Transverse colon (tissue), 4 donors: ENCODE results near the gene COL19A1. TPM values are rescaled to one million over a fixed set of nuclear protein-coding genes. Genes with fewer than 3 reads are reported as not detected.

ENCODE experiments used
- DNase-seq: peaks from one replicate; pipeline ENCODE4 v3.0.0-alpha.2; 2019
- H3K27ac ChIP-seq, 4 donors: fragments of 200-600 bp; sonication (generic); 2 replicates each; pipeline ENCODE4 v1.5.1; 2016 to 2018; ENCODE audit warnings: inconsistent platforms in 4 of 4
- H3K27me3 ChIP-seq: fragments of 200-600 bp; sonication (generic); 2 replicates; pipeline ENCODE4 v1.5.1; 2017; ENCODE audit warnings: inconsistent platforms
- H3K36me3 ChIP-seq, 4 donors: fragments of 200-600 bp; sonication (generic); 2 replicates each; pipeline ENCODE4 v1.5.1; 2017 to 2019; ENCODE audit warnings: inconsistent platforms in 4 of 4
- H3K4me1 ChIP-seq, 4 donors: fragments of 200-600 bp; sonication (generic); 2 replicates each; pipeline ENCODE4 v1.5.1; 2017 to 2020; ENCODE audit warnings: inconsistent platforms in 4 of 4
- H3K4me3 ChIP-seq, 4 donors: fragments of 200-600 bp; sonication (generic); 1 replicate in 1 of 4; 2 replicates in 3 of 4; pipeline versions ENCODE4 v1.5.1 to v1.6.1; 2017 to 2019; ENCODE audit warnings: inconsistent platforms in 4 of 4
- H3K9me3 ChIP-seq, 2 donors: fragments of 200-600 bp; sonication (generic); 2 replicates each; pipeline ENCODE4 v1.5.1; 2017 to 2019; ENCODE audit warnings: inconsistent platforms in 2 of 2
- CTCF ChIP-seq, 5 experiments: fragments of 200-600 bp in 3 of 5; fragments of 450-650 bp in 2 of 5; sonication (generic) in 3 of 5; IDR thresholded peaks; 1 replicate in 2 of 5; 2 replicates in 3 of 5; pipeline ENCODE4 v1.5.1; 2016 to 2017; ENCODE audit warnings: antibody characterized with exemption in 5 of 5, inconsistent platforms in 3 of 5, mild to moderate bottlenecking in 2 of 5, moderate library complexity in 1 of 5
- EP300 ChIP-seq: sonication (generic); formaldehyde crosslinking; IDR thresholded peaks from one replicate; pipeline ENCODE4 v1.6.1; 2017; ENCODE audit warnings: antibody characterized with exemption, low read depth
- POLR2A ChIP-seq: fragments of 450-650 bp; IDR thresholded peaks from one replicate; pipeline ENCODE4 v1.6.1; 2016; ENCODE audit warnings: antibody characterized with exemption, mild to moderate bottlenecking, moderate library complexity
- POLR2AphosphoS5 ChIP-seq, 3 donors: sonication (generic); formaldehyde crosslinking; IDR thresholded peaks; one replicate each; pipeline ENCODE4 v1.6.1; 2016; ENCODE audit warnings: antibody characterized with exemption in 3 of 3
- WGBS, 2 donors: methylation state at CpG; one replicate each; pipeline ENCODE4 v1.1.5; 2018; ENCODE audit warnings: low coverage in 1 of 2; 5-methylcytosine and 5-hydroxymethylcytosine counted together
- in situ Hi-C, 4 donors: fragments of 200-750 bp; cut with MboI; loops; one replicate each; pipeline versions ENCODE4 v1.15.0 to v1.15.1; 2017; ENCODE audit warnings: low sequenced_read_pairs in 3 of 4, low pct_ligation_motif_present in 1 of 4, low pct_unique_long_range_greater_than_20kb in 1 of 4
- intact Hi-C: fragments of 100-400 bp; cut with DNase I; formaldehyde crosslinking; loops from one replicate; pipeline ENCODE4 v1.15.1; 2023; ENCODE audit warnings: low total_unique reads
- total RNA-seq, 4 donors: library from RNA; depleted of rRNA; stranded (reverse); fragments of >200 nt; gene quantifications; one replicate each; pipeline ENCODE4 v1.1.0, GENCODE V29; 2016

COL19A1 gene
- total RNA-seq, 4 donors from 2014 or later, result 0.27 to 3.3 (median 0.37) TPM; not detected in 1

- no peak for TF ChIP-seq EP300
- H3K4me1 ChIP-seq, result no peaks in the 10 kb centered on the region
- no peaks in the 10 kb centered on the region for H3K36me3 ChIP-seq
- no peaks in the 10 kb centered on the region for H3K27me3 ChIP-seq
- WGBS, 2 donors, result 36 to 81% methylated on average over 2 of the region's 2 CpGs
- DNase-seq, result no peak
- intact Hi-C loops, result no loop called here
- H3K4me3 ChIP-seq, result no peak overlapping the region
- H3K27ac ChIP-seq, result no peak overlapping the region
- in situ Hi-C loops, result loop anchor here in 1 of 4 donors (25.0 kb wide), 1 partner anchor 285 kb away; no protein-coding TSS in a partner anchor
- H3K9me3 ChIP-seq, result no peaks in the 10 kb centered on the region
Observed at GRCh38 chr6:69827276-69827893, 39.0 kb upstream of the COL19A1 start.

- H3K9me3 ChIP-seq, result no peaks in the 10 kb centered on the region
- no peak overlapping the region for H3K27ac ChIP-seq
- TF ChIP-seq EP300 (no peak), POLR2A (no peak), CTCF (IDR thresholded peaks at IDR 0.05) (no peak), POLR2AphosphoS5 (IDR thresholded peaks at IDR 0.05) (no peak)
- no peaks in the 10 kb centered on the region for H3K27me3 ChIP-seq
- no peak overlapping the region for H3K4me3 ChIP-seq
- in situ Hi-C loops (loop anchor here in 3 of 4 donors (10.0 to 25.0 kb wide), 2 partner anchors 272 to 280 kb away; no protein-coding TSS in a partner anchor), intact Hi-C loops (loop anchor here (10.0 kb wide), 1 partner anchor 272 kb away; no protein-coding TSS in a partner anchor)
- DNase-seq, result no peak
- peaks cover 0 to 4% (median 0%) of the 10 kb centered on the region in 4 donors for H3K4me1 ChIP-seq
- no peaks in the 10 kb centered on the region for H3K36me3 ChIP-seq
Observed at GRCh38 chr6:69832558-69832957, 33.8 kb upstream of the COL19A1 start.

GRCh38 chr6:69835414-69836179, 30.8 kb upstream of the COL19A1 start:
- intact Hi-C loops, result loop anchor here (10.0 kb wide), 1 partner anchor 269 kb away; no protein-coding TSS in a partner anchor
- TF ChIP-seq CTCF (IDR thresholded peaks at IDR 0.05) (peak; percentile 52 to 71 (median 68)), POLR2A (no peak)

GRCh38 chr6:69841862-69842261, 24.5 kb upstream of the COL19A1 start:
- H3K27me3 ChIP-seq, result peaks cover 19% of the 10 kb centered on the region
- no peak for DNase-seq
- H3K4me3 ChIP-seq, result no peak overlapping the region
- 83 to 86% methylated on average over 1 of the region's 1 CpG for WGBS, 2 donors
- TF ChIP-seq POLR2A (no peak), CTCF (IDR thresholded peaks at IDR 0.05) (no peak), POLR2AphosphoS5 (IDR thresholded peaks at IDR 0.05) (no peak)
- H3K36me3 ChIP-seq, result no peaks in the 10 kb centered on the region
- no peak overlapping the region for H3K27ac ChIP-seq
- in situ Hi-C loops, result loop anchor here in 1 of 4 donors (25.0 kb wide), 1 partner anchor 270 kb away; no protein-coding TSS in a partner anchor
- H3K9me3 ChIP-seq, result no peaks in the 10 kb centered on the region
- intact Hi-C loops, result no loop called here
- H3K4me1 ChIP-seq, result no peaks in the 10 kb centered on the region

More at GRCh38 chr6:69835414-69836179, 30.8 kb upstream of the COL19A1 start:
- in situ Hi-C loops, result loop anchor here in 3 of 4 donors (10.0 to 25.0 kb wide), 2 partner anchors 269 to 277 kb away; no protein-coding TSS in a partner anchor
- WGBS, 2 donors, result 2 to 3% methylated on average over 5 of the region's 5 CpGs
- no peaks in the 10 kb centered on the region for H3K36me3 ChIP-seq
- H3K4me3 ChIP-seq, result no peak overlapping the region
- H3K9me3 ChIP-seq, result no peaks in the 10 kb centered on the region
- no peak for DNase-seq
- peaks cover 0 to 4% (median 0%) of the 10 kb centered on the region in 4 donors for H3K4me1 ChIP-seq
- H3K27me3 ChIP-seq, result peaks cover 4% of the 10 kb centered on the region
- H3K27ac ChIP-seq, result no peak overlapping the region
